Endothelial cell (in vitro differentiated cells): ENCODE results near the gene NTRK2. TPM values are rescaled to one million over a fixed set of nuclear protein-coding genes. Genes with fewer than 3 reads are reported as not detected.

Experiments used
- DNase-seq: peaks from one replicate; pipeline ENCODE4 v3.0.0; 2021; ENCODE audit warnings: low spot score
- H3K27ac Mint-ChIP-seq: one replicate; pipeline ENCODE4 v1.8.0; 2021; ENCODE audit warnings: mixed read lengths, inconsistent platforms; ENCODE audit not compliant: unreplicated experiment
- H3K27me3 Mint-ChIP-seq: one replicate; pipeline ENCODE4 v1.8.0; 2021; ENCODE audit warnings: mild to moderate bottlenecking, moderate library complexity, mixed read lengths, inconsistent platforms; ENCODE audit not compliant: unreplicated experiment
- H3K36me3 Mint-ChIP-seq: one replicate; pipeline ENCODE4 v1.8.0; 2021; ENCODE audit warnings: mild to moderate bottlenecking, low read depth, mixed read lengths, inconsistent platforms; ENCODE audit not compliant: unreplicated experiment
- H3K4me1 Mint-ChIP-seq: one replicate; pipeline ENCODE4 v1.8.0; 2021; ENCODE audit warnings: mild to moderate bottlenecking, mixed read lengths, inconsistent platforms; ENCODE audit not compliant: unreplicated experiment
- H3K4me3 Mint-ChIP-seq: one replicate; pipeline ENCODE4 v1.8.0; 2021; ENCODE audit warnings: mild to moderate bottlenecking, mixed read lengths, inconsistent platforms; ENCODE audit not compliant: unreplicated experiment
- H3K9me3 Mint-ChIP-seq: one replicate; pipeline ENCODE4 v1.8.0; 2021; ENCODE audit warnings: mixed read lengths, inconsistent platforms; ENCODE audit not compliant: unreplicated experiment
- total RNA-seq: library from RNA; stranded (reverse); fragmentation: NEBNext Ultra II Directional; extraction: Animal tissue kit (Norgen Biotek cat#: 25700); gene quantifications from one replicate; pipeline ENCODE4 v1.2.1, GENCODE V29; 2021; ENCODE audit not compliant: unreplicated experiment
- TF ChIP-seq, protein P1 (sequence below): fragments of 200-600 bp; sonication (generic); IDR thresholded peaks from one replicate; pipeline ENCODE4 v1.5.0; 2021; ENCODE audit warnings: antibody characterized with exemption; ENCODE audit not compliant: unreplicated experiment

NTRK2 gene
- total RNA-seq, 1 donor from 2014 or later: not detected

GRCh38 chr9:84974258-84974657, 304.7 kb downstream of the NTRK2 start:
- no peaks in the 10 kb centered on the region for H3K36me3 Mint-ChIP-seq
- no peak overlapping the region for H3K27ac Mint-ChIP-seq
- TF ChIP-seq, protein P1, sequence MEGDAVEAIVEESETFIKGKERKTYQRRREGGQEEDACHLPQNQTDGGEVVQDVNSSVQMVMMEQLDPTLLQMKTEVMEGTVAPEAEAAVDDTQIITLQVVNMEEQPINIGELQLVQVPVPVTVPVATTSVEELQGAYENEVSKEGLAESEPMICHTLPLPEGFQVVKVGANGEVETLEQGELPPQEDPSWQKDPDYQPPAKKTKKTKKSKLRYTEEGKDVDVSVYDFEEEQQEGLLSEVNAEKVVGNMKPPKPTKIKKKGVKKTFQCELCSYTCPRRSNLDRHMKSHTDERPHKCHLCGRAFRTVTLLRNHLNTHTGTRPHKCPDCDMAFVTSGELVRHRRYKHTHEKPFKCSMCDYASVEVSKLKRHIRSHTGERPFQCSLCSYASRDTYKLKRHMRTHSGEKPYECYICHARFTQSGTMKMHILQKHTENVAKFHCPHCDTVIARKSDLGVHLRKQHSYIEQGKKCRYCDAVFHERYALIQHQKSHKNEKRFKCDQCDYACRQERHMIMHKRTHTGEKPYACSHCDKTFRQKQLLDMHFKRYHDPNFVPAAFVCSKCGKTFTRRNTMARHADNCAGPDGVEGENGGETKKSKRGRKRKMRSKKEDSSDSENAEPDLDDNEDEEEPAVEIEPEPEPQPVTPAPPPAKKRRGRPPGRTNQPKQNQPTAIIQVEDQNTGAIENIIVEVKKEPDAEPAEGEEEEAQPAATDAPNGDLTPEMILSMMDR: no peak
- H3K27me3 Mint-ChIP-seq: no peaks in the 10 kb centered on the region
- no peak for DNase-seq
- H3K4me3 Mint-ChIP-seq: no peak overlapping the region
- H3K4me1 Mint-ChIP-seq: no peaks in the 10 kb centered on the region
- no peaks in the 10 kb centered on the region for H3K9me3 Mint-ChIP-seq

DNA sequence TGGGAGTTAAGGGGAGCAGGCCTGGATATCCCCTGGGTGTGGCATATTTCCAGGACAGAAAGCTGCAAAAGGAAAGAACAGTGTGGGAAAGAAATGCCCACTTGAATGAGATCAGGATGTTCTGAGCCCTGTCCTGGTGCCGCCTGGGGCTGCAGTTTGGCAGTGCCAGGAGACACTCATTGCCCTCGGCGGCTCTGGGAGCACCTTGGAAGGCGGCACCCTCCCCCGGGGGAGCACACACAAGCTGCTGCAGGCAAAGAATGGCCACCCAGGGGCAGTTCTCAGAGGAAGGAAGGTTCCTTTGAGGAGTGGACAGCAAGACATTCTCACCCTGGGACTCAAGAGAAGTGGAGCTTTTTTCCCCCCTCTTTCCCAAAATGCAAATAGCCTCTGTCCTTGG, 305.3 kb downstream of the NTRK2 start:
- H3K4me1 Mint-ChIP-seq: no peaks in the 10 kb centered on the region

GRCh38 chr9:84975926-84976325, 306.4 kb downstream of the NTRK2 start:
- TF ChIP-seq, protein P1: no peak
- H3K4me3 Mint-ChIP-seq: no peak overlapping the region
- H3K9me3 Mint-ChIP-seq: no peaks in the 10 kb centered on the region
- H3K27ac Mint-ChIP-seq: no peak overlapping the region
- DNase-seq: no peak
- no peaks in the 10 kb centered on the region for H3K27me3 Mint-ChIP-seq
- no peaks in the 10 kb centered on the region for H3K36me3 Mint-ChIP-seq
- no peaks in the 10 kb centered on the region for H3K4me1 Mint-ChIP-seq

More for the DNA sequence above, 305.3 kb downstream of the NTRK2 start:
- no peak overlapping the region for H3K27ac Mint-ChIP-seq
- H3K36me3 Mint-ChIP-seq: no peaks in the 10 kb centered on the region
- H3K4me3 Mint-ChIP-seq: no peak overlapping the region
- H3K27me3 Mint-ChIP-seq: no peaks in the 10 kb centered on the region
- DNase-seq: no peak
- H3K9me3 Mint-ChIP-seq: no peaks in the 10 kb centered on the region
- TF ChIP-seq, protein P1: no peak

- Mint-ChIP-seq H3K36me3 (no peaks in the 10 kb centered on the region), H3K9me3 (no peaks in the 10 kb centered on the region), H3K4me1 (no peaks in the 10 kb centered on the region), H3K27ac (no peak overlapping the region), H3K4me3 (no peak overlapping the region), H3K27me3 (peaks cover 2% of the 10 kb centered on the region)
- TF ChIP-seq, protein P1: no peak
- no peak for DNase-seq
Measured at GRCh38 chr9:84978661-84979060, 309.1 kb downstream of the NTRK2 start.

DNA sequence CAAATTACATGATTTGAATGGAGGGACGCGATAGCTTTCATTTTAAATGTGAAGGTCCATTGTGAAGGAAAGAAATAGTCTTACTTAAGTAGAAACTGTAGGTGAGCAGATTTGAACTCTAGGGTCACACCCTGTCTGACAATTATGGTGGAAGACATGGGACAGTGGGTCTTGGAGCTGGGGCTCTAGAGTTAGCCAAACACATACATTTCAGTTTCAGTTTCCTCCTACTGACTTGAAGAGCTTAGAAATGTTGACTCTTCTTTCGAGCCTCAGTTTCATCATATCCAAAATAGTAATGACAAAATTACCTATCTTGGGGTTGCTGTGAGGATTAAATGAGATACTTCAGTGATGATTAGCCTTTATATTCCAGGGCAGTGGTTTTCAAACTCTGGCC, 314.2 kb downstream of the NTRK2 start:
- Mint-ChIP-seq H3K4me1 (no peaks in the 10 kb centered on the region), H3K36me3 (no peaks in the 10 kb centered on the region), H3K27me3 (peaks cover 2% of the 10 kb centered on the region), H3K4me3 (no peak overlapping the region), H3K9me3 (no peaks in the 10 kb centered on the region), H3K27ac (no peak overlapping the region)
- TF ChIP-seq, protein P1: no peak
- no peak for DNase-seq
